Choroid plexus epithelial cell (primary cell): ENCODE results near the gene ANGPTL2.

Experiments
- DNase-seq: peaks from one replicate; pipeline ENCODE4 v3.0.0-alpha.2; 2010; ENCODE audit warnings: low read depth
- H3K4me3 ChIP-seq: 2 replicates; pipeline ENCODE4 v1.5.1; 2011; ENCODE audit warnings: low read depth, mild to moderate bottlenecking, control low read depth, low read length, moderate library complexity
- CTCF ChIP-seq: conservative IDR thresholded peaks from 2 replicates; pipeline ENCODE4 v1.5.1; 2011; ENCODE audit warnings: low read depth, mild to moderate bottlenecking, control low read depth, inconsistent platforms, low read length, moderate library complexity

ANGPTL2 gene

GRCh38 chr9:127038531-127038930, 83.9 kb downstream of the ANGPTL2 start:
- H3K4me3 ChIP-seq, result no peak overlapping the region
- no peak for DNase-seq
- TF ChIP-seq CTCF, result no peak
